Caco-2 (cell line): ENCODE measurements around the gene ATF4. TPM values are rescaled to one million over a fixed set of nuclear protein-coding genes. Genes with fewer than 3 reads are reported as not detected.

Source experiments
- BruUV-seq: library from RNA; stranded (reverse); fragments of 400-500 nt; replicated peaks from 2 replicates; lab custom pipeline; 2021; lab: Mats Ljungman, UMichigan
- CTCF ChIA-PET: fragments of 300-600 bp; sonication (Branson Sonifier 250); formaldehyde crosslinking; loops from one replicate; lab custom pipeline; 2022; ENCODE audit warnings: antibody characterized with exemption; lab: Charles Lee
- POLR2A ChIA-PET: fragments of 300-600 bp; sonication (Branson Sonifier 250); formaldehyde crosslinking; loops from one replicate; lab custom pipeline; 2022; ENCODE audit warnings: antibody characterized with exemption; lab: Charles Lee
- DNase-seq, 2 experiments: peaks; one replicate each; pipeline versions ENCODE4 v3.0.0 to v3.0.0-alpha.2; 2020 to 2022
- H3K27me3 ChIP-seq: replicated peaks from 2 replicates; pipeline ENCODE4 v1.6.0; 2011; ENCODE audit warnings: low read length; ENCODE audit not compliant: control insufficient read depth, insufficient read depth
- H3K36me3 ChIP-seq: 2 replicates; pipeline ENCODE4 v1.5.1; 2011; ENCODE audit warnings: low read length; ENCODE audit not compliant: control insufficient read depth, insufficient read depth
- H3K4me1 ChIP-seq: fragments of 250-450 bp; sonication (Bioruptor Pico); 2 replicates; pipeline ENCODE4 v1.5.1; 2020; ENCODE audit warnings: mild to moderate bottlenecking
- H3K4me3 ChIP-seq: 2 replicates; pipeline ENCODE4 v1.5.1; 2011; ENCODE audit warnings: low read depth, mild to moderate bottlenecking, control low read depth, low read length
- H3K9me3 ChIP-seq: fragments of 250-450 bp; sonication (Bioruptor Pico); 2 replicates; pipeline ENCODE4 v1.5.1; 2020; ENCODE audit warnings: mild to moderate bottlenecking, moderate library complexity
- H3K27ac Mint-ChIP-seq: one replicate; pipeline ENCODE4 v1.8.0; 2022; ENCODE audit warnings: mixed read lengths; ENCODE audit not compliant: unreplicated experiment
- H3K27me3 Mint-ChIP-seq: one replicate; pipeline ENCODE4 v1.8.0; 2022; ENCODE audit warnings: mixed read lengths; ENCODE audit not compliant: insufficient read depth, unreplicated experiment
- H3K36me3 Mint-ChIP-seq: one replicate; pipeline ENCODE4 v1.8.0; 2022; ENCODE audit warnings: mild to moderate bottlenecking, mixed read lengths; ENCODE audit not compliant: insufficient read depth, unreplicated experiment
- H3K4me1 Mint-ChIP-seq: one replicate; pipeline ENCODE4 v1.8.0; 2022; ENCODE audit warnings: low read depth, mixed read lengths; ENCODE audit not compliant: unreplicated experiment
- H3K4me3 Mint-ChIP-seq: one replicate; pipeline ENCODE4 v1.8.0; 2022; ENCODE audit warnings: mild to moderate bottlenecking, moderate library complexity, mixed read lengths; ENCODE audit not compliant: unreplicated experiment
- H3K9me3 Mint-ChIP-seq: one replicate; pipeline ENCODE4 v1.8.0; 2022; ENCODE audit warnings: mixed read lengths; ENCODE audit not compliant: unreplicated experiment
- CTCF ChIP-seq, 2 experiments: fragments of 200-600 bp in 1 of 2; IDR thresholded peaks; 1 replicate in 1 of 2; 2 replicates in 1 of 2; pipeline versions ENCODE4 v1.5.1 to v1.8.0; 2011 to 2022; ENCODE audit warnings: antibody characterized with exemption in 1 of 2, control low read depth in 1 of 2, inconsistent platforms in 1 of 2, low read depth in 1 of 2, low read length in 1 of 2, mild to moderate bottlenecking in 1 of 2, moderate library complexity in 1 of 2; ENCODE audit not compliant: insufficient read depth in 1 of 2, severe bottlenecking in 1 of 2, unreplicated experiment in 1 of 2
- intact Hi-C: fragments of 100-400 bp; cut with micrococcal nuclease; formaldehyde crosslinking; loops from one replicate; pipeline ENCODE4 v1.10.0; 2022; ENCODE audit not compliant: unreplicated experiment
- total RNA-seq: library from RNA; stranded (reverse); gene quantifications from 2 replicates; pipeline ENCODE4 v1.2.3, GENCODE V29; 2022

Gene ATF4
- total RNA-seq, 1 experiment from 2014 or later: 647 TPM

- no peaks in the 10 kb centered on the region for H3K4me1 ChIP-seq
- no peaks in the 10 kb centered on the region; the same call in none of the 2 replicates for H3K36me3 ChIP-seq
- H3K4me3 ChIP-seq: no peak overlapping the region
- CTCF ChIA-PET: interaction anchor here (1.5 kb wide), 1 partner anchor 150 kb away, joined by 3 read pairs; no protein-coding TSS in a partner anchor
- Mint-ChIP-seq H3K4me3 (no peak overlapping the region), H3K36me3 (peaks cover 7% of the 10 kb centered on the region), H3K4me1 (peaks cover 5% of the 10 kb centered on the region), H3K27ac (no peak overlapping the region), H3K27me3 (no peaks in the 10 kb centered on the region), H3K9me3 (no peaks in the 10 kb centered on the region)
- no peaks in the 10 kb centered on the region for H3K9me3 ChIP-seq
- TF ChIP-seq CTCF (IDR thresholded peaks at IDR 0.05; ENCODE audit: insufficient read depth in 1 of 2, low read depth in 1 of 2, low read length in 1 of 2, severe bottlenecking in 1 of 2, unreplicated experiment in 1 of 2): no peak
- H3K27me3 ChIP-seq: no peaks in the 10 kb centered on the region
- BruUV-seq: no TSS peak
- DNase-seq: no peak
- POLR2A ChIA-PET: no interaction called here
- intact Hi-C loops: no loop called here
Observed at GRCh38 chr22:39481595-39481994, 38.8 kb upstream of the ATF4 start.

- Histone ChIP-seq H3K9me3 (no peaks in the 10 kb centered on the region), H3K4me1 (no peaks in the 10 kb centered on the region), H3K4me3 (no peak overlapping the region), H3K27me3 (no peaks in the 10 kb centered on the region), H3K36me3 (no peaks in the 10 kb centered on the region)
- Mint-ChIP-seq H3K36me3 (peaks cover 4% of the 10 kb centered on the region), H3K4me3 (no peak overlapping the region), H3K4me1 (peaks cover 5% of the 10 kb centered on the region), H3K27ac (no peak overlapping the region), H3K9me3 (no peaks in the 10 kb centered on the region), H3K27me3 (no peaks in the 10 kb centered on the region)
- BruUV-seq: no TSS peak
- TF ChIP-seq CTCF (IDR thresholded peaks at IDR 0.05; ENCODE audit: insufficient read depth in 1 of 2, low read depth in 1 of 2, low read length in 1 of 2, severe bottlenecking in 1 of 2, unreplicated experiment in 1 of 2): no peak
- CTCF ChIA-PET: interaction anchor here (1.5 kb wide), 1 partner anchor 151 kb away, joined by 3 read pairs; no protein-coding TSS in a partner anchor
- no peak for DNase-seq
- intact Hi-C loops: no loop called here
- POLR2A ChIA-PET: interaction anchor here (1.0 kb wide), 1 partner anchor 19 kb away, joined by 3 read pairs; the partner anchor contains the start of gene MIEF1
Observed at GRCh38 chr22:39482768-39483167, 37.6 kb upstream of the ATF4 start.

GRCh38 chr22:39486951-39487825, 33.2 kb upstream of the ATF4 start:
- Mint-ChIP-seq H3K27ac (no peak overlapping the region), H3K4me3 (no peak overlapping the region), H3K27me3 (no peaks in the 10 kb centered on the region), H3K9me3 (no peaks in the 10 kb centered on the region), H3K36me3 (peaks cover 11% of the 10 kb centered on the region), H3K4me1 (peaks cover 4% of the 10 kb centered on the region)
- no peak overlapping the region for H3K4me3 ChIP-seq
- H3K4me1 ChIP-seq: peaks cover 10% of the 10 kb centered on the region
- CTCF ChIA-PET: interaction anchor here (0.9 to 1.7 kb wide), 3 partner anchors 9 to 42 kb away, joined by 3 to 4 read pairs (median 4); partner anchors contain the start of gene ATF4
- H3K36me3 ChIP-seq: no peaks in the 10 kb centered on the region
- no peak for TF ChIP-seq CTCF (IDR thresholded peaks at IDR 0.05; ENCODE audit: insufficient read depth in 1 of 2, low read depth in 1 of 2, low read length in 1 of 2, severe bottlenecking in 1 of 2, unreplicated experiment in 1 of 2)
- POLR2A ChIA-PET: no interaction called here
- no peaks in the 10 kb centered on the region for H3K9me3 ChIP-seq
- no TSS peak for BruUV-seq
- intact Hi-C loops: no loop called here
- no peak for DNase-seq
- no peaks in the 10 kb centered on the region for H3K27me3 ChIP-seq
